Psoas muscle (tissue), 8 donors: Measurements from ENCODE around the gene PPP6R1. TPM values are rescaled to one million over a fixed set of nuclear protein-coding genes. Genes with fewer than 3 reads are reported as not detected.

Experiments
- ATAC-seq, 4 donors: fragments of 200-7000 bp; cut with Tn5 transposase; one replicate each; pipeline ENCODE4 v1.9.1; 2020; ENCODE audit warnings: moderate library complexity in 3 of 4, mild to moderate bottlenecking in 2 of 4
- DNase-seq, 2 donors: peaks; one replicate each; pipeline ENCODE4 v3.0.0-alpha.2; 2020
- H3K27ac ChIP-seq: fragments of 200-600 bp; one replicate; pipeline ENCODE4 v1.8.0; 2022
- H3K27me3 ChIP-seq, 3 donors: fragments of 200-600 bp in 1 of 3; one replicate each; pipeline versions ENCODE4 v1.6.1 to v1.8.0; 2013 to 2022; ENCODE audit warnings: low read length in 2 of 3, mild to moderate bottlenecking in 2 of 3, moderate library complexity in 1 of 3; ENCODE audit not compliant: insufficient read depth in 3 of 3
- H3K36me3 ChIP-seq, 2 donors: fragments of 200-600 bp in 1 of 2; one replicate each; pipeline versions ENCODE4 v1.6.1 to v1.8.0; 2013 to 2022; ENCODE audit warnings: low read depth in 1 of 2, mild to moderate bottlenecking in 1 of 2, moderate library complexity in 1 of 2; ENCODE audit not compliant: insufficient read depth in 1 of 2
- H3K4me1 ChIP-seq: fragments of 200-600 bp; one replicate; pipeline ENCODE4 v1.8.0; 2022
- H3K4me3 ChIP-seq: fragments of 200-600 bp; one replicate; pipeline ENCODE4 v1.8.0; 2022; ENCODE audit warnings: mild to moderate bottlenecking
- H3K9me3 ChIP-seq: fragments of 200-600 bp; one replicate; pipeline ENCODE4 v1.8.0; 2022
- WGBS, 3 donors: extraction: QIAGEN DNeasy Blood & Tissue Kit; methylation state at CpG; one replicate each; pipeline versions ENCODE4 v1.1.6 to v1.1.7; 2013; 5-methylcytosine and 5-hydroxymethylcytosine counted together
- intact Hi-C, 2 donors: fragments of 100-400 bp; cut with DNase I; formaldehyde crosslinking; loops; one replicate each; pipeline versions ENCODE4 v1.11.0 to v1.14.2; 2022
- polyA plus RNA-seq, 3 donors: library from polyadenylated mRNA; stranded (reverse); fragments of 200-250 nt; gene quantifications; one replicate each; pipeline ENCODE4 v1.2.3, GENCODE V29; 2013
- total RNA-seq, 4 donors: library from RNA; stranded (reverse); fragmentation: NEBNext Ultra II Directional in 2 of 4; extraction: Animal tissue kit (Norgen Biotek cat#: 25700) in 2 of 4; gene quantifications; one replicate each; pipeline versions ENCODE4 v1.2.1 to v1.2.4, GENCODE V29; 2021 to 2023
- TF ChIP-seq, protein P1 (sequence below): fragments of 200-600 bp; IDR thresholded peaks from one replicate; pipeline ENCODE4 v1.8.0; 2022; ENCODE audit warnings: antibody characterized with exemption
- donor health status: healthy with polysubstance abuse.
- donor health status: DM: no; HTN: no; CAD: no; lungs with moderate emphysema.
- donor health status: Bipolar disorder and iron deficiency.
- donor health status: healthy.
- donor health status: DM: yes; HTN: yes; CAD: no.
- donor health status: DM: no; HTN: no; CAD: no.
- donor health status: DM: no; HTN: no; CAD: no.
- donor health status: DM: yes; HTN: yes; CAD: no.

The PPP6R1 gene
- total and polyA plus RNA-seq, 7 donors: 27.9 to 72.3 (median 45.6) TPM

DNA sequence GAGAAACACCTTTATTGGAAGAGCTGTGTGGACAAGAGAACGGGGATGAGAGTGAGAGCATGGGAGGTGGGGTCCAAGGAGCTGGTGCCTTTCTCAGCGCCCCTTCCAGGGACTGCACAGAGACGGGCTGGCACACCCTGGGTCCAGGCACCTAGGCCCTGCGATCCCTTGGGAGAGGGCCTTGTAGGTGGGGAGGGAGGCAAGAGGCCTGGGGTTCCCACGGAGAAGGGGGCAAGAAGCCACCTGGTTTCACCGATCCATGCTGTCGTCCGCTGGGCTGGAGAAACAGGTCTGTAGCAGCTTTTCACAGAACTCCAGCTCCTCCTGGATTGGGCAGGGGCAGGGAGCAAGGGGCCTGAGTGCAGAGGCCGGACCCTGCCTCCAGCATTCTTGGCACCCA, 3.5 kb upstream of the PPP6R1 start:
- TF ChIP-seq, protein P1, sequence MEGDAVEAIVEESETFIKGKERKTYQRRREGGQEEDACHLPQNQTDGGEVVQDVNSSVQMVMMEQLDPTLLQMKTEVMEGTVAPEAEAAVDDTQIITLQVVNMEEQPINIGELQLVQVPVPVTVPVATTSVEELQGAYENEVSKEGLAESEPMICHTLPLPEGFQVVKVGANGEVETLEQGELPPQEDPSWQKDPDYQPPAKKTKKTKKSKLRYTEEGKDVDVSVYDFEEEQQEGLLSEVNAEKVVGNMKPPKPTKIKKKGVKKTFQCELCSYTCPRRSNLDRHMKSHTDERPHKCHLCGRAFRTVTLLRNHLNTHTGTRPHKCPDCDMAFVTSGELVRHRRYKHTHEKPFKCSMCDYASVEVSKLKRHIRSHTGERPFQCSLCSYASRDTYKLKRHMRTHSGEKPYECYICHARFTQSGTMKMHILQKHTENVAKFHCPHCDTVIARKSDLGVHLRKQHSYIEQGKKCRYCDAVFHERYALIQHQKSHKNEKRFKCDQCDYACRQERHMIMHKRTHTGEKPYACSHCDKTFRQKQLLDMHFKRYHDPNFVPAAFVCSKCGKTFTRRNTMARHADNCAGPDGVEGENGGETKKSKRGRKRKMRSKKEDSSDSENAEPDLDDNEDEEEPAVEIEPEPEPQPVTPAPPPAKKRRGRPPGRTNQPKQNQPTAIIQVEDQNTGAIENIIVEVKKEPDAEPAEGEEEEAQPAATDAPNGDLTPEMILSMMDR: no peak
- 89 to 95% (median 92%) methylated on average over 9 of the region's 9 CpGs for WGBS, 3 donors
- no peak for ATAC-seq

DNA sequence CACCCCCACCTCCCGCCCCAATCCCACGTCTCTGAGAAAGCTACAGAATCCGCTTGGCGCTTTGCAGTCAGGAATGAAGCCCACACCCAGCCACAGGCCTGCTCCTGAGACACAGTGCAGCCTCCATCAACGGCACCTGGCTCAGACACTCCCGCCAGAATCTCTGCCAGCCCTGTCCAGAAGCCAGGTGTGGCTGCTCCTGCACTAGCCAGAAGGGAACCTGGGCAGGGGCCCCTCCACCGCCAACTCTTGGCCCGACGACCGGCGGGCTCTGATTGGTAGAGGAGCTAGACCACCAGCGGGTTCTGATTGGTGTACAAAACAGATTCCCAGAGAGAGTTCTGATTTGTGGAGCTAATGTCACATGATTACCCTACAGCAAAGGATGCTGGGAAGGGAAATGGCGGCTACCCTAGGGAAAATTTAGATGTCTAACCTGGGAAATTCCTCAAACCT, 2.9 kb upstream of the PPP6R1 start:
- Histone ChIP-seq H3K27ac (no peak overlapping the region), H3K4me1 (peaks cover 17% of the 10 kb centered on the region), H3K27me3 (no peaks in the 10 kb centered on the region), H3K4me3 (no peak overlapping the region), H3K36me3 (peaks cover 0 to 9% of the 10 kb centered on the region in 2 donors), H3K9me3 (no peaks in the 10 kb centered on the region)
- ATAC-seq: no peak
- DNase-seq: no peak
- TF ChIP-seq, protein P1: no peak
- WGBS, 3 donors: 88 to 90% (median 88%) methylated on average over 13 of the region's 13 CpGs
- intact Hi-C loops: no loop called here

More for the DNA sequence above, 3.5 kb upstream of the PPP6R1 start:
- intact Hi-C loops: no loop called here
- Histone ChIP-seq H3K36me3 (peaks cover 0 to 9% of the 10 kb centered on the region in 2 donors), H3K9me3 (no peaks in the 10 kb centered on the region), H3K27me3 (no peaks in the 10 kb centered on the region), H3K4me3 (no peak overlapping the region), H3K4me1 (peaks cover 11% of the 10 kb centered on the region), H3K27ac (no peak overlapping the region)
- DNase-seq: no peak

DNA sequence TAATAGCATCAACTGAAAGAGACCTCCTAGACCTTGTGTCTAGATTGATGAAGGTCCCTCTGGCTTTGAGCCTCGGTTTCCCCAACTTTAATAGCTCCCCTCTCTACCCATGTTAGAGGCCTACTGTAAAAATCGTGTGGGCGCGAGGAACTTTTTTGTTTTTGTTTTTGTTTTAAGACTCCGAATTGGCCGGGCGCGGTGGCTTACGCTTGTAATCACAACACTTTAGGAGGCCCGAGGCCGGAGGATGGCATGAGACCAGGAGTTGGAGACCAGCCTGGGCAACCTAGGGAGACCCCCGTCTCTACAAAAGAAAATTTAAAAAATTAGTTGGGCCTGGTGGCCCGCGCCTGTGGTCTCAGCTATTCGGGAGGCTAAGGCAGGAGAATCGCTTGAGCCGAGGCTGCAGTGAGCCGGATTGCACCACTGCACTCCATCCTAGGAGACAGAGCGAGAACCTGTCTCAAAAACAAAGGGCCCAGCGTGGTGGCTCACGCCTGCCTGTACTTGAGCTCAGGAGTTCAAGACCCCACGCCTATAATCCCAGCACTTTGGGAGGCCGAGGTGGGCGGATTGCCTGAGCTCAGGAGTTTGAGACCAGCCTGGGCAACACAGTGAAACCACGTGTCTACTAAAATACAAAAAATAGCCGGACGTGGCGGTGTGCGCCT, 858 bp upstream of the PPP6R1 start:
- TF ChIP-seq, protein P1: no peak
- intact Hi-C loops: no loop called here
- ATAC-seq (peak in 1 of 4 donors; percentile 2), DNase-seq (peak in 1 of 2 donors; percentile 68)
- Histone ChIP-seq H3K36me3 (peaks cover 0 to 8% of the 10 kb centered on the region in 2 donors), H3K27ac (peak overlapping the region; percentile 92), H3K4me1 (peaks cover 38% of the 10 kb centered on the region), H3K27me3 (no peaks in the 10 kb centered on the region), H3K4me3 (peak overlapping the region; percentile 92), H3K9me3 (no peaks in the 10 kb centered on the region)
- 33 to 39% (median 37%) methylated on average over 29 of the region's 29 CpGs for WGBS, 3 donors

DNA sequence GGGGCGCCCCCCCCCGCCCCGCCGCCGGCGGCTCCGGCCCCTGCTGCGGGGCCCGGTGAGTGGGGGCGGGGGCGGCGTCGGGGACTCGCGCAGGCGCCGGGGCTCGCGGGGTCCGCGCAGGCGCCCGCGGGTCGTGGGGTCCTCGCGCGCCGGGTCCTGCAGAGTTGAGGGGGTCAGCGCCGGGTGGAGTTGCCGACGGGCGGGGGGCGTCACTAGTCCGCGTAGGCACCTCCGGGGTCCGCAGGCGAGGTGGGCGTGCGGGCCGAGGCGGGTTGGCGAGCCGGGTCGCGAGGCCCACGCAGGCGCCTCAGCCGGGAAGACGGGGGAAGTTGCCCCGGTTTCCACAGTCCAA, 365 bp downstream of the PPP6R1 start:
- 0 to 1% (median 1%) methylated on average over 16 to 52 of the region's 53 CpGs for WGBS, 3 donors
- H3K27ac ChIP-seq: peak overlapping the region; percentile 92
- H3K4me1 ChIP-seq: peaks cover 49% of the 10 kb centered on the region
- H3K27me3 ChIP-seq: no peaks in the 10 kb centered on the region
- H3K9me3 ChIP-seq: no peaks in the 10 kb centered on the region
- ATAC-seq (peak; percentile 10 to 34 (median 24)), DNase-seq (no peak)
- TF ChIP-seq, protein P1: no peak
- H3K4me3 ChIP-seq: peak overlapping the region; percentile 92
- H3K36me3 ChIP-seq: peaks cover 0 to 7% of the 10 kb centered on the region in 2 donors
- intact Hi-C loops: no loop called here
